GM19238 (cell line): Measurements from ENCODE around the gene ZNF487.
"Not testable (repeated sequence)": the region's sequence is repeated elsewhere in the genome, so short reads cannot be mapped to it uniquely, and the experiment has no call there.

Experiments
- DNase-seq: peaks from one replicate; pipeline ENCODE4 v3.0.0; 2011; ENCODE audit warnings: low spot score; ENCODE audit not compliant: insufficient read length

Gene ZNF487

GRCh38 chr10:43436291-43437140 lies at the start of gene ZNF487:
ZNF487 (plus strand) TSS chr10:43437111; CDS start chr10:43475814, 38,703 bp downstream.
- peak; percentile 93 for DNase-seq

GRCh38 chr10:43387678-43388032 lies 49.3 kb upstream of the ZNF487 start:
- no peak for DNase-seq

GRCh38 chr10:43389867-43390266 lies 47.0 kb upstream of the ZNF487 start:
- DNase-seq, result no peak

- DNase-seq, result no peak
Observed at GRCh38 chr10:43390333-43390732, 46.6 kb upstream of the ZNF487 start.

GRCh38 chr10:43390759-43391158 lies 46.2 kb upstream of the ZNF487 start:
- DNase-seq, result no peak

GRCh38 chr10:43391496-43391895 lies 45.4 kb upstream of the ZNF487 start:
- no peak for DNase-seq

GRCh38 chr10:43392748-43393147 lies 44.2 kb upstream of the ZNF487 start:
- DNase-seq, result no peak

- DNase-seq, result not testable (repeated sequence)
Observed at GRCh38 chr10:43393186-43393585, 43.7 kb upstream of the ZNF487 start.

GRCh38 chr10:43393606-43394360 lies 43.1 kb upstream of the ZNF487 start:
- DNase-seq, result no peak

- no peak for DNase-seq
Observed at GRCh38 chr10:43394868-43395267, 42.0 kb upstream of the ZNF487 start.

GRCh38 chr10:43395571-43396060 lies 41.3 kb upstream of the ZNF487 start:
- no peak for DNase-seq

GRCh38 chr10:43396061-43396927 lies 40.6 kb upstream of the ZNF487 start:
- DNase-seq, result peak; percentile 84

- DNase-seq, result peak; percentile 88
Observed at GRCh38 chr10:43396928-43397624, 39.8 kb upstream of the ZNF487 start.

- no peak for DNase-seq
Observed at GRCh38 chr10:43398939-43399319, 38.0 kb upstream of the ZNF487 start.

- no peak for DNase-seq
Observed at GRCh38 chr10:43399320-43400310, 37.3 kb upstream of the ZNF487 start.

- DNase-seq, result no peak
Observed at GRCh38 chr10:43401627-43402026, 35.3 kb upstream of the ZNF487 start.

GRCh38 chr10:43402176-43402575 lies 34.7 kb upstream of the ZNF487 start:
- DNase-seq, result no peak

GRCh38 chr10:43402880-43403452 lies 33.9 kb upstream of the ZNF487 start:
- no peak for DNase-seq
